ENCODE results near the gene CMSS1.

CMSS1 gene

GRCh38 chr3:100023150-100023549, 205.5 kb downstream of the CMSS1 start:
- 0 out of 2 replicates have a peak, but pooled peaks have one; percentile 26 for TF ChIP-seq ISL1 (CRISPR knock-in tag; IDR thresholded peaks at IDR 0.05)
- TF ChIP-seq ARNTL (CRISPR knock-in tag; IDR thresholded peaks at IDR 0.05; ENCODE audit: borderline replicate concordance, low read depth): no peak
- no peak for TF ChIP-seq ZNF8 (CRISPR knock-in tag; IDR thresholded peaks at IDR 0.05)
- no peak for TF ChIP-seq ZFP30 (CRISPR knock-in tag; IDR thresholded peaks at IDR 0.05)
- TF ChIP-seq BACH2 (CRISPR knock-in tag; IDR thresholded peaks at IDR 0.05; ENCODE audit: borderline replicate concordance): no peak
- TF ChIP-seq ZFP3 (CRISPR knock-in tag; IDR thresholded peaks at IDR 0.05): no peak

GRCh38 chr3:100023595-100023994, 205.9 kb downstream of the CMSS1 start:
- TF ChIP-seq ISL1 (CRISPR knock-in tag; IDR thresholded peaks at IDR 0.05) (no peak), OSR1 (CRISPR knock-in tag; IDR thresholded peaks at IDR 0.05) (no peak), CREB5 (CRISPR knock-in tag; IDR thresholded peaks at IDR 0.05; ENCODE audit: low read depth) (no peak)
- ATAC-seq: peak; percentile 23; the same call in 2 of the 3 replicates

More at GRCh38 chr3:100023150-100023549, 205.5 kb downstream of the CMSS1 start:
- ATAC-seq: peak; percentile 58

GRCh38 chr3:100024520-100025303, 207.1 kb downstream of the CMSS1 start:
- ATAC-seq: no peak
- no peak for TF ChIP-seq ZC3H10 (CRISPR knock-in tag; IDR thresholded peaks at IDR 0.05)
- TF ChIP-seq ARNTL (CRISPR knock-in tag; IDR thresholded peaks at IDR 0.05; ENCODE audit: borderline replicate concordance, low read depth): no peak
- TF ChIP-seq CSRNP3 (CRISPR knock-in tag; IDR thresholded peaks at IDR 0.05): no peak
- TF ChIP-seq PPARA (CRISPR knock-in tag; IDR thresholded peaks at IDR 0.05; ENCODE audit: borderline replicate concordance): no peak
- TF ChIP-seq OSR1 (CRISPR knock-in tag; IDR thresholded peaks at IDR 0.05): no peak
- no peak for TF ChIP-seq ISL1 (CRISPR knock-in tag; IDR thresholded peaks at IDR 0.05)
- TF ChIP-seq BACH2 (CRISPR knock-in tag; IDR thresholded peaks at IDR 0.05; ENCODE audit: borderline replicate concordance): no peak
- no peak for TF ChIP-seq ESRRG (CRISPR knock-in tag; IDR thresholded peaks at IDR 0.05)
- no peak for TF ChIP-seq TOX (CRISPR knock-in tag; IDR thresholded peaks at IDR 0.05; ENCODE audit: borderline replicate concordance)
- TF ChIP-seq PATZ1 (CRISPR knock-in tag; IDR thresholded peaks at IDR 0.05; ENCODE audit: borderline replicate concordance): no peak

GRCh38 chr3:100027321-100027720, 209.7 kb downstream of the CMSS1 start:
- no peak for ATAC-seq
- TF ChIP-seq TCF4 (CRISPR knock-in tag; IDR thresholded peaks at IDR 0.05; ENCODE audit: borderline replicate concordance) (no peak), TOX (CRISPR knock-in tag; IDR thresholded peaks at IDR 0.05; ENCODE audit: borderline replicate concordance) (no peak), ESRRG (CRISPR knock-in tag; IDR thresholded peaks at IDR 0.05) (no peak), ZNF70 (CRISPR knock-in tag; IDR thresholded peaks at IDR 0.05) (no peak)

- no peak for ATAC-seq
- no peak for TF ChIP-seq CSRNP3 (CRISPR knock-in tag; IDR thresholded peaks at IDR 0.05)
- no peak for TF ChIP-seq ZFP30 (CRISPR knock-in tag; IDR thresholded peaks at IDR 0.05)
- no peak for TF ChIP-seq ISL1 (CRISPR knock-in tag; IDR thresholded peaks at IDR 0.05)
- no peak for TF ChIP-seq CREB5 (CRISPR knock-in tag; IDR thresholded peaks at IDR 0.05; ENCODE audit: low read depth)
- no peak for TF ChIP-seq ZNF70 (CRISPR knock-in tag; IDR thresholded peaks at IDR 0.05)
- no peak for TF ChIP-seq OSR1 (CRISPR knock-in tag; IDR thresholded peaks at IDR 0.05)
- no peak for TF ChIP-seq ZFP3 (CRISPR knock-in tag; IDR thresholded peaks at IDR 0.05)
- TF ChIP-seq TOX (CRISPR knock-in tag; IDR thresholded peaks at IDR 0.05; ENCODE audit: borderline replicate concordance): no peak
- no peak for TF ChIP-seq TSHZ2 (CRISPR knock-in tag; IDR thresholded peaks at IDR 0.05)
- TF ChIP-seq CSDC2 (CRISPR knock-in tag; IDR thresholded peaks at IDR 0.05): no peak
- TF ChIP-seq TCF4 (CRISPR knock-in tag; IDR thresholded peaks at IDR 0.05; ENCODE audit: borderline replicate concordance): no peak
- TF ChIP-seq GLIS3 (CRISPR knock-in tag; IDR thresholded peaks at IDR 0.05): no peak
- TF ChIP-seq BACH2 (CRISPR knock-in tag; IDR thresholded peaks at IDR 0.05; ENCODE audit: borderline replicate concordance): no peak
- TF ChIP-seq RARB (CRISPR knock-in tag; IDR thresholded peaks at IDR 0.05): no peak
- TF ChIP-seq ZNF565 (CRISPR knock-in tag; conservative IDR thresholded peaks at IDR 0.05; ENCODE audit: low read depth): no peak
- no peak for TF ChIP-seq ARNTL (CRISPR knock-in tag; IDR thresholded peaks at IDR 0.05; ENCODE audit: borderline replicate concordance, low read depth)
- TF ChIP-seq PPARA (CRISPR knock-in tag; IDR thresholded peaks at IDR 0.05; ENCODE audit: borderline replicate concordance): no peak
- TF ChIP-seq ESRRG (CRISPR knock-in tag; IDR thresholded peaks at IDR 0.05): no peak
These were observed 211.4 kb downstream of the CMSS1 start for GRCh38 chr3:100029052-100029451.

Measured in SK-N-SH treated with all-trans-retinoic acid at 6 μM for 48 hours (cell line).